ENCODE data around the gene LYG1. TPM values are rescaled to one million over a fixed set of nuclear protein-coding genes. Genes with fewer than 3 reads are reported as not detected.

Gene LYG1
- total and polyA plus RNA-seq, 2 of the 8 experiments (the other 6 are each of a cell fraction or from before 2014, with no cell fraction given): 0.68 to 0.86 TPM

- TF ChIP-seq TCF12 (IDR thresholded peaks at IDR 0.05; ENCODE audit: low read depth, low read length) (0 out of 2 replicates have a peak, but pooled peaks have one; percentile 21), MAFK (IDR thresholded peaks at IDR 0.05; ENCODE audit: low read depth, low read length) (no peak; the same call in 1 of the 2 replicates), FOSL1 (IDR thresholded peaks at IDR 0.05; ENCODE audit: insufficient read depth, low read depth, low read length) (no peak), CHD1 (IDR thresholded peaks at IDR 0.05; ENCODE audit: low read depth, low read length) (no peak), EP300 (IDR thresholded peaks at IDR 0.05; ENCODE audit: borderline replicate concordance in 1 of 2, low read depth in 2 of 2, low read length in 2 of 2) (no peak), POU5F1 (IDR thresholded peaks at IDR 0.05; ENCODE audit: low read depth, low read length) (no peak), YY1 (IDR thresholded peaks at IDR 0.05; ENCODE audit: low read depth, low read length) (peak; percentile 62; the same call in 1 of the 2 replicates), KDM5A (IDR thresholded peaks at IDR 0.05; ENCODE audit: low read length) (no peak), BCL11A (IDR thresholded peaks at IDR 0.05; ENCODE audit: low read depth in 2 of 2, low read length in 2 of 2) (no peak), NANOG (IDR thresholded peaks at IDR 0.05; ENCODE audit: insufficient read depth, low read depth, low read length, poor library complexity, severe bottlenecking) (no peak), GABPA (IDR thresholded peaks at IDR 0.05; ENCODE audit: borderline replicate concordance, insufficient read depth, low read length) (peak; percentile 89; the same call in 1 of the 2 replicates), RAD21 (IDR thresholded peaks at IDR 0.05 in 1 of 2, conservative IDR thresholded peaks at IDR 0.05 in 1 of 2; ENCODE audit: low read depth in 2 of 2, low read length in 2 of 2) (0 out of 4 replicates have a peak, but pooled peaks of 1 of the 2 experiments have one; percentile 1), RNF2 (IDR thresholded peaks at IDR 0.05; ENCODE audit: borderline replicate concordance, low read depth, low read length, missing control alignments, poor library complexity, severe bottlenecking) (no peak), TBP (IDR thresholded peaks at IDR 0.05; ENCODE audit: low read depth, low read length) (peak; percentile 86), CTBP2 (IDR thresholded peaks at IDR 0.05; ENCODE audit: borderline replicate concordance, insufficient read depth, insufficient read length, low read length) (no peak), CTCF (IDR thresholded peaks at IDR 0.05; ENCODE audit: control extremely low read depth in 1 of 3, insufficient read depth in 1 of 3, low read depth in 1 of 3, low read length in 3 of 3) (no peak), SIX5 (IDR thresholded peaks at IDR 0.05; ENCODE audit: low read depth, low read length) (peak; percentile 92), PHF8 (conservative IDR thresholded peaks at IDR 0.05; ENCODE audit: low read depth, low read length) (peak; percentile 97), SP1 (IDR thresholded peaks at IDR 0.05; ENCODE audit: low read depth, low read length) (peak; percentile 44; the same call in 1 of the 2 replicates)
Observed at GRCh38 chr2:99335911-99336803, 35.2 kb upstream of the LYG1 start, which contains the start of gene TXNDC9 (continued).

Measured in H1 (cell line).